Motor neuron (in vitro differentiated cells): ENCODE measurements around the gene PRR15L. TPM values are rescaled to one million over a fixed set of nuclear protein-coding genes. Genes with fewer than 3 reads are reported as not detected.
"Not testable (repeated sequence)": the region's sequence is repeated elsewhere in the genome, so short reads cannot be mapped to it uniquely, and the experiment has no call there.

Source experiments
- ATAC-seq, 8 experiments: fragments of 200-7000 bp; cut with Tn5 transposase; replicated peaks in 6 of 8; 2 replicates each; pipeline ENCODE4 v1.8.0; 2021; ENCODE audit warnings: mild to moderate bottlenecking in 8 of 8, moderate library complexity in 8 of 8
- H3K27ac ChIP-seq, 2 donors: fragments of 250-450 bp; sonication (Bioruptor Pico); 2 replicates each; pipeline ENCODE4 v1.9.0; 2021; ENCODE audit warnings: antibody characterized with exemption in 2 of 2, mild to moderate bottlenecking in 2 of 2, moderate library complexity in 1 of 2
- H3K4me1 ChIP-seq, 2 donors: fragments of 250-450 bp; sonication (Bioruptor Pico); replicated peaks in 1 of 2; 2 replicates each; pipeline ENCODE4 v1.6.1; 2021; ENCODE audit warnings: antibody characterized with exemption in 2 of 2, mild to moderate bottlenecking in 2 of 2, moderate library complexity in 1 of 2
- H3K4me3 ChIP-seq, 5 donors: fragments of 250-450 bp; sonication (Bioruptor Pico); 2 replicates each; pipeline ENCODE4 v1.9.0; 2021; ENCODE audit warnings: antibody characterized with exemption in 5 of 5, mild to moderate bottlenecking in 5 of 5, moderate library complexity in 4 of 5
- WGBS, 10 experiments: fragments of 450-650 bp; shearing (Covaris generic); methylation state at CpG; one replicate each; pipeline ENCODE4 v1.0.0; 2022; 5-methylcytosine and 5-hydroxymethylcytosine counted together
- in situ Hi-C, 9 experiments: fragments of 400-800 bp; cut with MboI; loops; one replicate each; pipeline ENCODE4 v1.15.0; 2021; ENCODE audit warnings: low sequenced_read_pairs in 9 of 9, low pct_unique_long_range_greater_than_20kb in 2 of 9; ENCODE audit not compliant: unreplicated experiment in 9 of 9
- total RNA-seq, 8 experiments: library from RNA; unstranded; fragments of 300-600 nt; gene quantifications; 2 replicates each; pipeline versions ENCODE4 v1.2.3 to v1.2.4, GENCODE V29; 2022

The PRR15L gene
- total RNA-seq, 8 experiments from 2014 or later, result 0.11 to 3.0 (median 0.40) TPM; not detected in 2

GRCh38 chr17:47919889-47920288 is 37.8 kb downstream of the PRR15L start:
- in situ Hi-C loops, H3K4me1 ChIP-seq, H3K27ac ChIP-seq, ATAC-seq, H3K4me3 ChIP-seq: not testable (repeated sequence)
- WGBS, 10 experiments, result 89 to 100% (median 97%) methylated on average over 3 to 14 of the region's 14 CpGs; no CpG with 5 or more reads in 1 of the 10 experiments

- in situ Hi-C loops, result no loop called here
- WGBS, 10 experiments, result 40 to 100% (median 100%) methylated on average over 1 to 2 of the region's 2 CpGs; no CpG with 5 or more reads in 4 of the 10 experiments
- Histone ChIP-seq H3K27ac (no peak overlapping the region), H3K4me3 (no peak overlapping the region), H3K4me1 (no peaks in the 10 kb centered on the region)
- ATAC-seq, result no peak
Measured at GRCh38 chr17:47918991-47919390, 38.7 kb downstream of the PRR15L start.

GRCh38 chr17:47918006-47918405 is 39.7 kb downstream of the PRR15L start:
- ATAC-seq, result no peak
- 60 to 100% (median 80%) methylated on average over 1 to 2 of the region's 2 CpGs; no CpG with 5 or more reads in 1 of the 10 experiments for WGBS, 10 experiments
- in situ Hi-C loops, result no loop called here

GRCh38 chr17:47917581-47917980 is 40.1 kb downstream of the PRR15L start:
- Histone ChIP-seq H3K27ac (no peak overlapping the region), H3K4me1 (no peaks in the 10 kb centered on the region), H3K4me3 (no peak overlapping the region)
- WGBS, 10 experiments, result 67 to 100% (median 90%) methylated on average over 1 to 2 of the region's 2 CpGs; no CpG with 5 or more reads in 3 of the 10 experiments
- in situ Hi-C loops, result no loop called here
- no peak for ATAC-seq

More at GRCh38 chr17:47918006-47918405, 39.7 kb downstream of the PRR15L start:
- Histone ChIP-seq H3K4me1 (no peaks in the 10 kb centered on the region), H3K27ac (no peak overlapping the region), H3K4me3 (no peak overlapping the region)

- in situ Hi-C loops, result no loop called here
- no peak overlapping the region for H3K27ac ChIP-seq
- no peaks in the 10 kb centered on the region for H3K4me1 ChIP-seq
- WGBS, 10 experiments, result 80 to 100% (median 100%) methylated on average over 1 to 2 of the region's 19 CpGs; no CpG with 5 or more reads in 4 of the 10 experiments
- H3K4me3 ChIP-seq, result no peak overlapping the region
- ATAC-seq, result peak in 1 of 8 experiments; percentile 7
Measured at GRCh38 chr17:47916489-47917208, 41.0 kb downstream of the PRR15L start.

- H3K27ac ChIP-seq, result no peak overlapping the region
- H3K4me3 ChIP-seq, result no peak overlapping the region
- WGBS, 10 experiments, result 76 to 100% (median 95%) methylated on average over 1 to 10 of the region's 12 CpGs; no CpG with 5 or more reads in 2 of the 10 experiments
- in situ Hi-C loops, result no loop called here
- no peak for ATAC-seq
- H3K4me1 ChIP-seq, result no peaks in the 10 kb centered on the region
Measured at GRCh38 chr17:47915776-47916398, 41.8 kb downstream of the PRR15L start.

- 17 to 100% (median 76%) methylated on average over 1 to 2 of the region's 4 CpGs; no CpG with 5 or more reads in 4 of the 10 experiments for WGBS, 10 experiments
- in situ Hi-C loops, result no loop called here
- H3K4me1 ChIP-seq, result no peaks in the 10 kb centered on the region
- H3K27ac ChIP-seq, result no peak overlapping the region
- no peak for ATAC-seq
- no peak overlapping the region for H3K4me3 ChIP-seq
Measured at GRCh38 chr17:47914306-47914948, 43.3 kb downstream of the PRR15L start.

- H3K4me1 ChIP-seq, result no peaks in the 10 kb centered on the region
- in situ Hi-C loops, result no loop called here
- no peak overlapping the region for H3K27ac ChIP-seq
- no peak overlapping the region for H3K4me3 ChIP-seq
- no peak for ATAC-seq
- 80 to 100% (median 94%) methylated on average over 1 to 2 of the region's 2 CpGs; no CpG with 5 or more reads in 2 of the 10 experiments for WGBS, 10 experiments
Measured at GRCh38 chr17:47913050-47913449, 44.6 kb downstream of the PRR15L start.

- 78 to 98% (median 93%) methylated on average over 2 to 8 of the region's 8 CpGs; no CpG with 5 or more reads in 1 of the 10 experiments for WGBS, 10 experiments
- ATAC-seq, result no peak
- in situ Hi-C loops, result no loop called here
- no peak overlapping the region for H3K4me3 ChIP-seq
- H3K4me1 ChIP-seq, result no peaks in the 10 kb centered on the region
- no peak overlapping the region for H3K27ac ChIP-seq
Measured at GRCh38 chr17:47907932-47908562, 49.6 kb downstream of the PRR15L start.

GRCh38 chr17:47906443-47906842 is 51.2 kb downstream of the PRR15L start:
- in situ Hi-C loops, result no loop called here
- H3K27ac ChIP-seq, result no peak overlapping the region
- no peak for ATAC-seq
- no peak overlapping the region for H3K4me3 ChIP-seq
- H3K4me1 ChIP-seq, result no peaks in the 10 kb centered on the region
- WGBS, 10 experiments, result 76 to 100% (median 89%) methylated on average over 1 to 2 of the region's 3 CpGs; no CpG with 5 or more reads in 4 of the 10 experiments

GRCh38 chr17:47905221-47905733 is 52.4 kb downstream of the PRR15L start:
- ATAC-seq, result peak in 6 of 8 experiments; percentile 47 to 90 (median 67)
- H3K27ac ChIP-seq, result no peak overlapping the region
- H3K4me1 ChIP-seq, result no peaks in the 10 kb centered on the region
- H3K4me3 ChIP-seq, result no peak overlapping the region
- WGBS, 10 experiments, result 0 to 100% (median 62%) methylated on average over 1 to 6 of the region's 8 CpGs
- in situ Hi-C loops, result no loop called here

GRCh38 chr17:47902039-47902744 is 55.5 kb downstream of the PRR15L start:
- no peak overlapping the region for H3K4me3 ChIP-seq
- WGBS, 10 experiments, result 17 to 100% (median 27%) methylated on average over 1 to 4 of the region's 4 CpGs; no CpG with 5 or more reads in 3 of the 10 experiments
- no peak overlapping the region for H3K27ac ChIP-seq
- no peak for ATAC-seq
- H3K4me1 ChIP-seq, result peaks cover 3 to 4% of the 10 kb centered on the region in 2 donors
- in situ Hi-C loops, result no loop called here
